ENCODE results near the gene MTHFD2. TPM values are rescaled to one million over a fixed set of nuclear protein-coding genes. Genes with fewer than 3 reads are reported as not detected.

MTHFD2 gene
- total and polyA plus RNA-seq, 2 of the 8 experiments (the other 6 are each of a cell fraction or from before 2014, with no cell fraction given), result 99.5 to 291 TPM

- no peak for TF ChIP-seq RNF2 (IDR thresholded peaks at IDR 0.05; ENCODE audit: borderline replicate concordance, low read depth, low read length, missing control alignments, poor library complexity, severe bottlenecking)
- TF ChIP-seq JUND (IDR thresholded peaks at IDR 0.05; ENCODE audit: low read length), result 0 out of 2 replicates have a peak, but pooled peaks have one; percentile 36
- peak; percentile 33; the same call in 1 of the 2 replicates for TF ChIP-seq SP2 (IDR thresholded peaks at IDR 0.05; ENCODE audit: low read length)
- peak; percentile 71 for TF ChIP-seq RBBP5 (IDR thresholded peaks at IDR 0.05; ENCODE audit: borderline replicate concordance, low read depth, low read length)
- TF ChIP-seq BRCA1 (IDR thresholded peaks at IDR 0.05; ENCODE audit: low read depth, low read length), result no peak
- peak in 1 of 2 experiments; percentile 66; a peak in 1 of 3 replicates for TF ChIP-seq EP300 (IDR thresholded peaks at IDR 0.05; ENCODE audit: borderline replicate concordance in 1 of 2, low read depth in 2 of 2, low read length in 2 of 2)
- TF ChIP-seq TBP (IDR thresholded peaks at IDR 0.05; ENCODE audit: low read depth, low read length), result peak; percentile 97
- no peak for TF ChIP-seq FOSL1 (IDR thresholded peaks at IDR 0.05; ENCODE audit: insufficient read depth, low read depth, low read length)
- TF ChIP-seq PHF8 (conservative IDR thresholded peaks at IDR 0.05; ENCODE audit: low read depth, low read length), result peak; percentile 97
- TF ChIP-seq TEAD4 (IDR thresholded peaks at IDR 0.05; ENCODE audit: low read depth, low read length), result no peak
- peak; percentile 94 for TF ChIP-seq CEBPB (IDR thresholded peaks at IDR 0.05; ENCODE audit: low read depth, low read length)
- no peak for TF ChIP-seq RFX5 (IDR thresholded peaks at IDR 0.05; ENCODE audit: borderline replicate concordance, low read depth, low read length)
- 0 out of 2 replicates have a peak, but pooled peaks have one; percentile 54 for TF ChIP-seq ATF3 (IDR thresholded peaks at IDR 0.05; ENCODE audit: insufficient read depth, low read depth, low read length)
- TF ChIP-seq SRF (IDR thresholded peaks at IDR 0.05; ENCODE audit: low read depth, low read length), result no peak
- peak; percentile 98 for TF ChIP-seq POLR2A (IDR thresholded peaks at IDR 0.05; ENCODE audit: control extremely low read depth in 1 of 2, low read depth in 2 of 2, low read length in 2 of 2)
- TF ChIP-seq ASH2L (IDR thresholded peaks at IDR 0.05; ENCODE audit: low read length), result peak; percentile 24
Measured at GRCh38 chr2:74198461-74199274, at the start of gene MTHFD2 (continued).
